SK-N-SH treated with all-trans-retinoic acid at 6 μM for 48 hours (cell line): ENCODE results near the gene PIGS.

Experiments
- ATAC-seq: fragments of 200-7000 bp; cut with Tn5 transposase; 3 replicates; pipeline ENCODE4 v1.9.1; 2020; ENCODE audit warnings: mild to moderate bottlenecking, moderate library complexity
- ARNTL ChIP-seq: fragments of 450-650 bp; formaldehyde crosslinking; IDR thresholded peaks from 2 replicates; pipeline ENCODE4 v1.5.0; 2020; ENCODE audit warnings: low read depth, mild to moderate bottlenecking, moderate library complexity, borderline replicate concordance
- BACH2 ChIP-seq: fragments of 250-450 bp; sonication (Bioruptor Pico); IDR thresholded peaks from 2 replicates; pipeline ENCODE4 v1.9.0; 2021; ENCODE audit warnings: mild to moderate bottlenecking, borderline replicate concordance
- CSDC2 ChIP-seq: fragments of 250-450 bp; sonication (Bioruptor Pico); IDR thresholded peaks from 2 replicates; pipeline ENCODE4 v1.5.0; 2020; ENCODE audit warnings: mild to moderate bottlenecking, moderate library complexity
- ESRRG ChIP-seq: fragments of 250-450 bp; sonication (Bioruptor Pico); IDR thresholded peaks from 2 replicates; pipeline ENCODE4 v1.6.1; 2021; ENCODE audit warnings: mild to moderate bottlenecking
- GLIS3 ChIP-seq: fragments of 250-450 bp; sonication (Bioruptor Pico); IDR thresholded peaks from 2 replicates; pipeline ENCODE4 v1.5.0; 2020; ENCODE audit warnings: mild to moderate bottlenecking, moderate library complexity
- ISL1 ChIP-seq: fragments of 250-450 bp; sonication (Bioruptor Pico); IDR thresholded peaks from 2 replicates; pipeline ENCODE4 v2.1.2; 2022; ENCODE audit warnings: mild to moderate bottlenecking, moderate library complexity
- OSR1 ChIP-seq: fragments of 250-450 bp; sonication (Bioruptor Pico); IDR thresholded peaks from 2 replicates; pipeline ENCODE4 v1.8.0; 2022; ENCODE audit warnings: moderate library complexity, mild to moderate bottlenecking, inconsistent platforms
- PPARA ChIP-seq: fragments of 250-450 bp; sonication (Bioruptor Pico); IDR thresholded peaks from 2 replicates; pipeline ENCODE4 v1.5.0; 2020; ENCODE audit warnings: mild to moderate bottlenecking, borderline replicate concordance
- RARB ChIP-seq: fragments of 250-450 bp; sonication (Bioruptor Pico); IDR thresholded peaks from 2 replicates; pipeline ENCODE4 v1.8.0; 2021; ENCODE audit warnings: mild to moderate bottlenecking, moderate library complexity
- SNAI2 ChIP-seq: fragments of 250-450 bp; sonication (Bioruptor Pico); IDR thresholded peaks from 2 replicates; pipeline ENCODE4 v1.5.0; 2020; ENCODE audit warnings: mild to moderate bottlenecking, moderate library complexity
- TCF4 ChIP-seq: fragments of 250-450 bp; sonication (Bioruptor Pico); IDR thresholded peaks from 2 replicates; pipeline ENCODE4 v1.8.0; 2021; ENCODE audit warnings: mild to moderate bottlenecking, moderate library complexity, borderline replicate concordance
- TOX ChIP-seq: fragments of 250-450 bp; sonication (Bioruptor Pico); IDR thresholded peaks from 2 replicates; pipeline ENCODE4 v1.8.0; 2021; ENCODE audit warnings: mild to moderate bottlenecking, moderate library complexity, borderline replicate concordance
- ZC3H10 ChIP-seq: fragments of 250-450 bp; sonication (Bioruptor Pico); IDR thresholded peaks from 2 replicates; pipeline ENCODE4 v1.5.1; 2021; ENCODE audit warnings: mild to moderate bottlenecking, moderate library complexity
- ZFP3 ChIP-seq: fragments of 250-450 bp; sonication (Bioruptor Pico); IDR thresholded peaks from 2 replicates; pipeline ENCODE4 v1.5.0; 2020; ENCODE audit warnings: mild to moderate bottlenecking, moderate library complexity
- ZFP30 ChIP-seq: fragments of 450-650 bp; formaldehyde crosslinking; IDR thresholded peaks from 2 replicates; pipeline ENCODE4 v1.5.0; 2022; ENCODE audit warnings: mild to moderate bottlenecking, moderate library complexity
- ZNF565 ChIP-seq: fragments of 450-650 bp; formaldehyde crosslinking; conservative IDR thresholded peaks from 2 replicates; pipeline ENCODE4 v1.5.0; 2020; ENCODE audit warnings: low read depth, mild to moderate bottlenecking, moderate library complexity
- ZNF8 ChIP-seq: fragments of 450-650 bp; formaldehyde crosslinking; IDR thresholded peaks from 2 replicates; pipeline ENCODE4 v1.5.0; 2020; ENCODE audit warnings: mild to moderate bottlenecking, moderate library complexity
- TF ChIP-seq, protein P1 (sequence below): fragments of 250-450 bp; sonication (Bioruptor Pico); IDR thresholded peaks from 2 replicates; pipeline ENCODE4 v1.5.1; 2021; ENCODE audit warnings: mild to moderate bottlenecking, moderate library complexity
- TF ChIP-seq, protein P2 (sequence below): fragments of 250-450 bp; sonication (Bioruptor Pico); IDR thresholded peaks from 2 replicates; pipeline ENCODE4 v1.5.1; 2020; ENCODE audit warnings: low read depth, mild to moderate bottlenecking, moderate library complexity
- TF ChIP-seq, protein P3 (sequence below): fragments of 250-450 bp; sonication (Bioruptor Pico); IDR thresholded peaks from 2 replicates; pipeline ENCODE4 v1.8.0; 2021; ENCODE audit warnings: low read depth, mild to moderate bottlenecking, moderate library complexity, borderline replicate concordance
- TF ChIP-seq, protein P4 (sequence below): fragments of 250-450 bp; sonication (Bioruptor Pico); IDR thresholded peaks from 2 replicates; pipeline ENCODE4 v1.8.0; 2020; ENCODE audit warnings: mild to moderate bottlenecking, moderate library complexity, borderline replicate concordance
- TF ChIP-seq, protein P5 (sequence below): fragments of 250-450 bp; sonication (Bioruptor Pico); IDR thresholded peaks from 2 replicates; pipeline ENCODE4 v1.5.0; 2020; ENCODE audit warnings: mild to moderate bottlenecking, moderate library complexity

The PIGS gene

DNA sequence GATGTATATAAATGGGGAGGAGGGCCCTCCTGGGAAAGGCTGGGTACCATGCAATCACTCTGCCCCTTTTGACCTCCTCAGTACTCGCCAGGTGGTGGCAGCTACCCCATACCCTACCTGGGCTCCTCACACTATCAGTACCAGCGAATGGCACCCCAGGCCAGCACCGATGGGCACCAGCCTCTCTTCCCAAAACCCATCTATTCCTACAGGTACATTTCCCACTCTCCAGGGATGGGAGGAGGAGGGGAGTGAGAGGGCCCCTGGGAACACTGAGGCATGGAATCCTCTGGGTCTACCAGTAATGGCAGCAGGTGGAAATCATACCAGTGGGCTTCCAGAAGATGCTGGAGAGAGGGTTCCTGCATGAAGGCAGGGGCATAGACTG is 42.3 kb downstream of the PIGS start:
- TF ChIP-seq, protein P1, sequence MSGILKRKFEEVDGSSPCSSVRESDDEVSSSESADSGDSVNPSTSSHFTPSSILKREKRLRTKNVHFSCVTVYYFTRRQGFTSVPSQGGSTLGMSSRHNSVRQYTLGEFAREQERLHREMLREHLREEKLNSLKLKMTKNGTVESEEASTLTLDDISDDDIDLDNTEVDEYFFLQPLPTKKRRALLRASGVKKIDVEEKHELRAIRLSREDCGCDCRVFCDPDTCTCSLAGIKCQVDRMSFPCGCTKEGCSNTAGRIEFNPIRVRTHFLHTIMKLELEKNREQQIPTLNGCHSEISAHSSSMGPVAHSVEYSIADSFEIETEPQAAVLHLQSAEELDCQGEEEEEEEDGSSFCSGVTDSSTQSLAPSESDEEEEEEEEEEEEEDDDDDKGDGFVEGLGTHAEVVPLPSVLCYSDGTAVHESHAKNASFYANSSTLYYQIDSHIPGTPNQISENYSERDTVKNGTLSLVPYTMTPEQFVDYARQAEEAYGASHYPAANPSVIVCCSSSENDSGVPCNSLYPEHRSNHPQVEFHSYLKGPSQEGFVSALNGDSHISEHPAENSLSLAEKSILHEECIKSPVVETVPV (CRISPR knock-in tag) = no peak
- TF ChIP-seq, protein P2, sequence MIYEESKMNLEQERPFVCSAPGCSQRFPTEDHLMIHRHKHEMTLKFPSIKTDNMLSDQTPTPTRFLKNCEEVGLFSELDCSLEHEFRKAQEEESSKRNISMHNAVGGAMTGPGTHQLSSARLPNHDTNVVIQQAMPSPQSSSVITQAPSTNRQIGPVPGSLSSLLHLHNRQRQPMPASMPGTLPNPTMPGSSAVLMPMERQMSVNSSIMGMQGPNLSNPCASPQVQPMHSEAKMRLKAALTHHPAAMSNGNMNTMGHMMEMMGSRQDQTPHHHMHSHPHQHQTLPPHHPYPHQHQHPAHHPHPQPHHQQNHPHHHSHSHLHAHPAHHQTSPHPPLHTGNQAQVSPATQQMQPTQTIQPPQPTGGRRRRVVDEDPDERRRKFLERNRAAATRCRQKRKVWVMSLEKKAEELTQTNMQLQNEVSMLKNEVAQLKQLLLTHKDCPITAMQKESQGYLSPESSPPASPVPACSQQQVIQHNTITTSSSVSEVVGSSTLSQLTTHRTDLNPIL (CRISPR knock-in tag) = no peak
- TF ChIP-seq, protein P3, sequence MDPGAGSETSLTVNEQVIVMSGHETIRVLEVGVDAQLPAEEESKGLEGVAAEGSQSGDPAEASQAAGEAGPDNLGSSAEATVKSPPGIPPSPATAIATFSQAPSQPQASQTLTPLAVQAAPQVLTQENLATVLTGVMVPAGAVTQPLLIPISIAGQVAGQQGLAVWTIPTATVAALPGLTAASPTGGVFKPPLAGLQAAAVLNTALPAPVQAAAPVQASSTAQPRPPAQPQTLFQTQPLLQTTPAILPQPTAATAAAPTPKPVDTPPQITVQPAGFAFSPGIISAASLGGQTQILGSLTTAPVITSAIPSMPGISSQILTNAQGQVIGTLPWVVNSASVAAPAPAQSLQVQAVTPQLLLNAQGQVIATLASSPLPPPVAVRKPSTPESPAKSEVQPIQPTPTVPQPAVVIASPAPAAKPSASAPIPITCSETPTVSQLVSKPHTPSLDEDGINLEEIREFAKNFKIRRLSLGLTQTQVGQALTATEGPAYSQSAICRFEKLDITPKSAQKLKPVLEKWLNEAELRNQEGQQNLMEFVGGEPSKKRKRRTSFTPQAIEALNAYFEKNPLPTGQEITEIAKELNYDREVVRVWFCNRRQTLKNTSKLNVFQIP (CRISPR knock-in tag) = no peak
- TF ChIP-seq ZC3H10 (CRISPR knock-in tag) (no peak), OSR1 (no peak), CSDC2 (CRISPR knock-in tag) (no peak), PPARA (CRISPR knock-in tag) (no peak), ZNF8 (CRISPR knock-in tag) (no peak), ISL1 (no peak), ZFP30 (CRISPR knock-in tag) (no peak)
- TF ChIP-seq, protein P4, sequence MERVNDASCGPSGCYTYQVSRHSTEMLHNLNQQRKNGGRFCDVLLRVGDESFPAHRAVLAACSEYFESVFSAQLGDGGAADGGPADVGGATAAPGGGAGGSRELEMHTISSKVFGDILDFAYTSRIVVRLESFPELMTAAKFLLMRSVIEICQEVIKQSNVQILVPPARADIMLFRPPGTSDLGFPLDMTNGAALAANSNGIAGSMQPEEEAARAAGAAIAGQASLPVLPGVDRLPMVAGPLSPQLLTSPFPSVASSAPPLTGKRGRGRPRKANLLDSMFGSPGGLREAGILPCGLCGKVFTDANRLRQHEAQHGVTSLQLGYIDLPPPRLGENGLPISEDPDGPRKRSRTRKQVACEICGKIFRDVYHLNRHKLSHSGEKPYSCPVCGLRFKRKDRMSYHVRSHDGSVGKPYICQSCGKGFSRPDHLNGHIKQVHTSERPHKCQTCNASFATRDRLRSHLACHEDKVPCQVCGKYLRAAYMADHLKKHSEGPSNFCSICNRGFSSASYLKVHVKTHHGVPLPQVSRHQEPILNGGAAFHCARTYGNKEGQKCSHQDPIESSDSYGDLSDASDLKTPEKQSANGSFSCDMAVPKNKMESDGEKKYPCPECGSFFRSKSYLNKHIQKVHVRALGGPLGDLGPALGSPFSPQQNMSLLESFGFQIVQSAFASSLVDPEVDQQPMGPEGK (CRISPR knock-in tag) = no peak
- no peak for ATAC-seq

DNA sequence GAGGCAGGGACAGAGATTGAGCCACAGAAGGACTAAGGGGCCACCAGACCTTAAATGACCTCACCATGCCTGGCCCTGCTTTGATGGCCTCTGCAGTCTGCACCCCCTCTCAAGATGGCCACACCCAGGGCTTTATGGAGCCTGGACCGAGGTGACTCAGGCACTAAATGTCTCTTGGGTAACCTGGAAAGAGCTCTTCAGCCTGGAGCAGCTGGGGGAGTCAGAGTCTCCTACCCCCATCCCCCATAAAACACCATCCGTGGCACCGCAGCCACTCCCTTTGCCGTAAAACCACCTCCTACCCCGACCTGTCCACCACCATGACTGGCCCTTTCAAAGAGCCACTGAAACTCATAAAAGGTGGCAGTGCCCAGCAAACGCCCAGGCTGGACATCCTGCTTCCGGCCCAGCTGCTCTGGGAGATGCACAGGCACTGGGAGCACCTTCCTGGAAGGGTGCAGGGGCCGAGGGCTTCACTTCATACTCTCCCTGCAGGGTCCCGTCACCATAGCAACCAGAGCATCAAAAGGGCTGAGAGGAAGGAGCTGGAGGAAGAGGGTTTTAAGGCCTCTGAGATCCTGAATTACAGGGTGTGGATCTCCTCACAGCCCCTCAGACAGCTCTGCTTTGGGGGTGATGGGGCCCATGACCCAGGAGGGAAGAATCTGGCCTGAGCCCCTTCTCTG is 42.9 kb downstream of the PIGS start:
- TF ChIP-seq ZC3H10 (CRISPR knock-in tag) = no peak
- TF ChIP-seq, protein P4 (CRISPR knock-in tag) = no peak
- no peak for TF ChIP-seq ARNTL (CRISPR knock-in tag)
- no peak for TF ChIP-seq ESRRG (CRISPR knock-in tag)
- no peak for TF ChIP-seq ZFP30 (CRISPR knock-in tag)
- TF ChIP-seq CSDC2 (CRISPR knock-in tag) = no peak
- no peak for TF ChIP-seq TCF4 (CRISPR knock-in tag)
- TF ChIP-seq GLIS3 (CRISPR knock-in tag) = no peak
- ATAC-seq = no peak

DNA sequence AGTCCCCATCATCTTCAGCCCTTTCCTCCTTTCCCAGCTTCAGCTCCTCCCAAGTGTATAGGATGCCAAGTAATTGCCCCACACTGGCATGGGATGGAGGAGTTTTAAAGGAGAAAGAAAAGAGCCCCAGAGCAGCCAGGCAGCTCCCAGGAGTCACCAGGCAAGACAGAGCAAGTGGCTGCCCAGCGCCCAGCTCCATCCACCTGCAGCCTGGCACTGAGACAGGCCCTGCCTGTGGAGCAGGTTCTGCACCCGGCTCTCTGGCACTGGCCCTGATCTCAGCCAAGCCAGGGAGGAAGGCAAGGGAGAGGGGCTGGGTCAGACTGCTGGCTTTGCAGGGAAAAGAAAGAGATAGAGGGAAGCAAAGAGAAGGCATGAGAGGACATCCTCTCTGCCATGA is 43.5 kb downstream of the PIGS start:
- no peak for ATAC-seq
- TF ChIP-seq OSR1 (no peak), ZFP30 (CRISPR knock-in tag) (no peak), RARB (CRISPR knock-in tag) (no peak), CSDC2 (CRISPR knock-in tag) (no peak), ZNF8 (CRISPR knock-in tag) (no peak), ISL1 (no peak), PPARA (CRISPR knock-in tag) (no peak), SNAI2 (CRISPR knock-in tag) (no peak), ZFP3 (CRISPR knock-in tag) (no peak), BACH2 (CRISPR knock-in tag) (no peak), ARNTL (CRISPR knock-in tag) (no peak), ZNF565 (CRISPR knock-in tag) (no peak), GLIS3 (CRISPR knock-in tag) (no peak), TOX (CRISPR knock-in tag) (no peak)
- TF ChIP-seq, protein P1 (CRISPR knock-in tag) = no peak
- TF ChIP-seq, protein P5, sequence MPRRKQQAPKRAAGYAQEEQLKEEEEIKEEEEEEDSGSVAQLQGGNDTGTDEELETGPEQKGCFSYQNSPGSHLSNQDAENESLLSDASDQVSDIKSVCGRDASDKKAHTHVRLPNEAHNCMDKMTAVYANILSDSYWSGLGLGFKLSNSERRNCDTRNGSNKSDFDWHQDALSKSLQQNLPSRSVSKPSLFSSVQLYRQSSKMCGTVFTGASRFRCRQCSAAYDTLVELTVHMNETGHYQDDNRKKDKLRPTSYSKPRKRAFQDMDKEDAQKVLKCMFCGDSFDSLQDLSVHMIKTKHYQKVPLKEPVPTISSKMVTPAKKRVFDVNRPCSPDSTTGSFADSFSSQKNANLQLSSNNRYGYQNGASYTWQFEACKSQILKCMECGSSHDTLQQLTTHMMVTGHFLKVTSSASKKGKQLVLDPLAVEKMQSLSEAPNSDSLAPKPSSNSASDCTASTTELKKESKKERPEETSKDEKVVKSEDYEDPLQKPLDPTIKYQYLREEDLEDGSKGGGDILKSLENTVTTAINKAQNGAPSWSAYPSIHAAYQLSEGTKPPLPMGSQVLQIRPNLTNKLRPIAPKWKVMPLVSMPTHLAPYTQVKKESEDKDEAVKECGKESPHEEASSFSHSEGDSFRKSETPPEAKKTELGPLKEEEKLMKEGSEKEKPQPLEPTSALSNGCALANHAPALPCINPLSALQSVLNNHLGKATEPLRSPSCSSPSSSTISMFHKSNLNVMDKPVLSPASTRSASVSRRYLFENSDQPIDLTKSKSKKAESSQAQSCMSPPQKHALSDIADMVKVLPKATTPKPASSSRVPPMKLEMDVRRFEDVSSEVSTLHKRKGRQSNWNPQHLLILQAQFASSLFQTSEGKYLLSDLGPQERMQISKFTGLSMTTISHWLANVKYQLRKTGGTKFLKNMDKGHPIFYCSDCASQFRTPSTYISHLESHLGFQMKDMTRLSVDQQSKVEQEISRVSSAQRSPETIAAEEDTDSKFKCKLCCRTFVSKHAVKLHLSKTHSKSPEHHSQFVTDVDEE (CRISPR knock-in tag) = no peak
- TF ChIP-seq, protein P2 (CRISPR knock-in tag) = no peak
